Measurements from ENCODE around the gene SSMEM1.

Gene SSMEM1

GRCh38 chr7:130201796-130202195, 5.9 kb upstream of the SSMEM1 start:
- Mint-ChIP-seq H3K27ac (peak overlapping the region; percentile 66 to 81 (median 80)), H3K4me3 (peak overlapping the region; percentile 41 to 75 (median 66)), H3K36me3 (ENCODE audit: low read depth) (peaks cover 51% of the 10 kb centered on the region), H3K27me3 (ENCODE audit: low read depth) (no peaks in the 10 kb centered on the region), H3K9me3 (no peaks in the 10 kb centered on the region), H3K4me1 (peaks cover 34% of the 10 kb centered on the region)
- no peak for TF ChIP-seq CTCF (IDR thresholded peaks at IDR 0.05; ENCODE audit: unreplicated experiment in 3 of 3)

- H3K27me3 Mint-ChIP-seq (ENCODE audit: low read depth): no peaks in the 10 kb centered on the region
- peak within 1 kb of the TSS; percentile 99 to 100 (median 100) for H3K27ac Mint-ChIP-seq
- H3K36me3 Mint-ChIP-seq (ENCODE audit: low read depth): peaks cover 23% of the 10 kb centered on the region
- H3K4me1 Mint-ChIP-seq: peaks cover 46% of the 10 kb centered on the region
- H3K4me3 Mint-ChIP-seq: peak within 1 kb of the TSS; percentile 92 to 96 (median 95)
- H3K9me3 Mint-ChIP-seq: no peaks in the 10 kb centered on the region
- no peak for TF ChIP-seq CTCF (IDR thresholded peaks at IDR 0.05; ENCODE audit: unreplicated experiment in 3 of 3)
Observed at GRCh38 chr7:130205084-130205947, 2.3 kb upstream of the SSMEM1 start, which contains the start of gene TMEM209. Gene TMEM209 (minus strand): TSS chr7:130205406. CDS start chr7:130205375, 31 bp downstream.

GRCh38 chr7:130207033-130207432, 627 bp upstream of the SSMEM1 start:
- peak in 1 of 3 experiments; percentile 10 for TF ChIP-seq CTCF (IDR thresholded peaks at IDR 0.05; ENCODE audit: unreplicated experiment in 3 of 3)

GRCh38 chr7:130208516-130208915, 856 bp downstream of the SSMEM1 start:
- H3K4me3 Mint-ChIP-seq: no peak overlapping the region
- H3K36me3 Mint-ChIP-seq (ENCODE audit: low read depth): peaks cover under 1% of the 10 kb centered on the region
- no peak for TF ChIP-seq CTCF (IDR thresholded peaks at IDR 0.05; ENCODE audit: unreplicated experiment in 3 of 3)
- H3K9me3 Mint-ChIP-seq: no peaks in the 10 kb centered on the region
- H3K4me1 Mint-ChIP-seq: peaks cover 25% of the 10 kb centered on the region
- H3K27me3 Mint-ChIP-seq (ENCODE audit: low read depth): no peaks in the 10 kb centered on the region
- no peak overlapping the region for H3K27ac Mint-ChIP-seq

More at GRCh38 chr7:130207033-130207432, 627 bp upstream of the SSMEM1 start:
- Mint-ChIP-seq H3K27ac (peak overlapping the region; percentile 50 to 91 (median 85)), H3K9me3 (no peaks in the 10 kb centered on the region), H3K27me3 (ENCODE audit: low read depth) (no peaks in the 10 kb centered on the region), H3K4me3 (peak overlapping the region; percentile 58 to 76 (median 73)), H3K36me3 (ENCODE audit: low read depth) (peaks cover 12% of the 10 kb centered on the region), H3K4me1 (peaks cover 36% of the 10 kb centered on the region)

GRCh38 chr7:130210181-130210935, 2.7 kb downstream of the SSMEM1 start:
- Mint-ChIP-seq H3K27ac (peak overlapping the region; percentile 75 to 82 (median 75)), H3K36me3 (ENCODE audit: low read depth) (no peaks in the 10 kb centered on the region), H3K9me3 (no peaks in the 10 kb centered on the region), H3K27me3 (ENCODE audit: low read depth) (no peaks in the 10 kb centered on the region), H3K4me3 (no peak overlapping the region), H3K4me1 (peaks cover 15% of the 10 kb centered on the region)
- no peak for TF ChIP-seq CTCF (IDR thresholded peaks at IDR 0.05; ENCODE audit: unreplicated experiment in 3 of 3)

All from nephron (organoid).